Measurements from ENCODE around the gene HPX.

- no peak for TF ChIP-seq POLR2AphosphoS5 (IDR thresholded peaks at IDR 0.05; ENCODE audit: low read depth)
- no peak for TF ChIP-seq CTCF (IDR thresholded peaks at IDR 0.05; ENCODE audit: insufficient read depth, low read length)
- no peak for TF ChIP-seq REST (IDR thresholded peaks at IDR 0.05; ENCODE audit: insufficient replicate concordance, low read depth)
- TF ChIP-seq SPI1 (IDR thresholded peaks at IDR 0.05; ENCODE audit: borderline replicate concordance, low read depth), result no peak
- no peak for TF ChIP-seq GABPA (IDR thresholded peaks at IDR 0.05; ENCODE audit: low read depth)
Observed at GRCh38 chr11:6385046-6385777, 55.6 kb downstream of the HPX start.
